Ishikawa (cell line): ENCODE data around the gene CHRM3.

Experiments used
- CEBPB ChIP-seq: IDR thresholded peaks from 2 replicates; pipeline ENCODE4 v1.6.1; 2012
- CREB1 ChIP-seq: IDR thresholded peaks from 2 replicates; pipeline ENCODE4 v1.6.1; 2012; ENCODE audit warnings: low read depth
- EGR1 ChIP-seq: IDR thresholded peaks from 2 replicates; pipeline ENCODE4 v1.6.1; 2012
- EP300 ChIP-seq: IDR thresholded peaks from 2 replicates; pipeline ENCODE4 v1.6.1; 2012; ENCODE audit warnings: borderline replicate concordance
- FOXM1 ChIP-seq: IDR thresholded peaks from 2 replicates; pipeline ENCODE4 v1.6.1; 2012; ENCODE audit warnings: low read depth, borderline replicate concordance
- NFIC ChIP-seq: IDR thresholded peaks from 2 replicates; pipeline ENCODE4 v1.6.1; 2012
- RAD21 ChIP-seq: IDR thresholded peaks from 2 replicates; pipeline ENCODE4 v1.6.1; 2012; ENCODE audit warnings: low read depth
- REST ChIP-seq: IDR thresholded peaks from 2 replicates; pipeline ENCODE4 v1.6.1; 2012; ENCODE audit warnings: low read depth, mild to moderate bottlenecking
- TAF1 ChIP-seq: IDR thresholded peaks from 2 replicates; pipeline ENCODE4 v1.6.1; 2012; ENCODE audit warnings: low read depth, mild to moderate bottlenecking
- TCF12 ChIP-seq: IDR thresholded peaks from 2 replicates; pipeline ENCODE4 v1.6.1; 2012; ENCODE audit warnings: low read depth
- YY1 ChIP-seq: IDR thresholded peaks from 2 replicates; pipeline ENCODE4 v1.6.1; 2012; ENCODE audit warnings: low read depth
- ZBTB7A ChIP-seq: IDR thresholded peaks from 2 replicates; pipeline ENCODE4 v1.6.1; 2012; ENCODE audit warnings: low read depth
- TF ChIP-seq, protein P1 (sequence below): IDR thresholded peaks from 2 replicates; pipeline ENCODE4 v1.6.1; 2012

GRCh38 chr1:239387304-239388158, 1.2 kb downstream of the CHRM3 start:
- TF ChIP-seq YY1: no peak
- TF ChIP-seq FOXM1: no peak
- TF ChIP-seq CEBPB: no peak
- TF ChIP-seq EP300: no peak
- no peak for TF ChIP-seq RAD21
- TF ChIP-seq, protein P1, sequence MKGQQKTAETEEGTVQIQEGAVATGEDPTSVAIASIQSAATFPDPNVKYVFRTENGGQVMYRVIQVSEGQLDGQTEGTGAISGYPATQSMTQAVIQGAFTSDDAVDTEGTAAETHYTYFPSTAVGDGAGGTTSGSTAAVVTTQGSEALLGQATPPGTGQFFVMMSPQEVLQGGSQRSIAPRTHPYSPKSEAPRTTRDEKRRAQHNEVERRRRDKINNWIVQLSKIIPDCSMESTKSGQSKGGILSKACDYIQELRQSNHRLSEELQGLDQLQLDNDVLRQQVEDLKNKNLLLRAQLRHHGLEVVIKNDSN: no peak
- no peak for TF ChIP-seq TAF1
- no peak for TF ChIP-seq REST
- no peak for TF ChIP-seq TCF12
- TF ChIP-seq NFIC: no peak
- no peak for TF ChIP-seq EGR1
- no peak for TF ChIP-seq CREB1
- TF ChIP-seq ZBTB7A: no peak
